GM23338 (cell line): Measurements from ENCODE around the gene PHKG2.

Experiments used
- CREB1 ChIP-seq: fragments of 250-450 bp; sonication (Bioruptor Pico); IDR thresholded peaks from 2 replicates; pipeline ENCODE4 v1.5.0; 2020; ENCODE audit warnings: low read depth, mild to moderate bottlenecking, moderate library complexity
- EZH2 ChIP-seq: fragments of 200-600 bp; sonication (generic); IDR thresholded peaks from one replicate; pipeline ENCODE4 v1.8.0; 2017; ENCODE audit warnings: antibody characterized with exemption, mild to moderate bottlenecking, low read depth; ENCODE audit not compliant: unreplicated experiment
- EZH2phosphoT487 ChIP-seq: fragments of 200-600 bp; sonication (generic); IDR thresholded peaks from one replicate; pipeline ENCODE4 v1.8.1; 2018; ENCODE audit warnings: antibody characterized with exemption; ENCODE audit not compliant: unreplicated experiment
- JUNB ChIP-seq: IDR thresholded peaks from one replicate; pipeline ENCODE4 v1.6.1; 2016; ENCODE audit warnings: antibody characterized with exemption; ENCODE audit not compliant: unreplicated experiment
- NANOG ChIP-seq: IDR thresholded peaks from 2 replicates; pipeline ENCODE4 v1.6.1; 2016; ENCODE audit warnings: antibody characterized with exemption, borderline replicate concordance
- POLR2AphosphoS5 ChIP-seq: IDR thresholded peaks from 2 replicates; pipeline ENCODE4 v1.6.1; 2016; ENCODE audit warnings: antibody characterized with exemption, low read depth
- STAT1 ChIP-seq: IDR thresholded peaks from one replicate; pipeline ENCODE4 v1.6.1; 2016; ENCODE audit warnings: antibody characterized with exemption; ENCODE audit not compliant: unreplicated experiment
- ZNF114 ChIP-seq: fragments of 250-450 bp; sonication (Bioruptor Pico); IDR thresholded peaks from 2 replicates; pipeline ENCODE4 v1.5.0; 2020; ENCODE audit warnings: mild to moderate bottlenecking, moderate library complexity
- TF ChIP-seq, protein P1 (sequence below), 2 experiments: fragments of 200-600 bp in 1 of 2; sonication (generic) in 1 of 2; conservative IDR thresholded peaks; 2 replicates each; pipeline versions ENCODE4 v1.5.1 to v1.6.1; 2016 to 2017; ENCODE audit warnings: antibody characterized with exemption in 2 of 2, low read depth in 2 of 2, mild to moderate bottlenecking in 2 of 2, moderate library complexity in 1 of 2
- TF ChIP-seq, protein P2 (sequence below): IDR thresholded peaks from one replicate; pipeline ENCODE4 v1.6.1; 2018; ENCODE audit warnings: antibody characterized with exemption; ENCODE audit not compliant: unreplicated experiment
- TF ChIP-seq, protein P3 (sequence below): IDR thresholded peaks from 2 replicates; pipeline ENCODE4 v1.6.1; 2016; ENCODE audit warnings: antibody characterized with exemption

DNA sequence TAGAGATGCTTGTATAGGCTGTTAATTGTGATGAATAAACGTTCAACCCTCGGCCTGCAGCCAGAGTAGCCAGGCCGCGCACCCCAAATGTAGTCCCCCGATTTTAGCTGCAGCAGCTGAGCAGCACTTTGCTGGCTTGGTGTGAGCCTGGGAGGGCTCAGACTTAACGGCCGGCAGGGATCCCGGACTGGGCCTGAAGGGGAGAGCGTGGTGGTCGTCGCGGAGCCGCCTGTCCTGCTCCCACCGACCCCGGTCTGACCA, 26.8 kb downstream of the PHKG2 start:
- TF ChIP-seq, protein P1, sequence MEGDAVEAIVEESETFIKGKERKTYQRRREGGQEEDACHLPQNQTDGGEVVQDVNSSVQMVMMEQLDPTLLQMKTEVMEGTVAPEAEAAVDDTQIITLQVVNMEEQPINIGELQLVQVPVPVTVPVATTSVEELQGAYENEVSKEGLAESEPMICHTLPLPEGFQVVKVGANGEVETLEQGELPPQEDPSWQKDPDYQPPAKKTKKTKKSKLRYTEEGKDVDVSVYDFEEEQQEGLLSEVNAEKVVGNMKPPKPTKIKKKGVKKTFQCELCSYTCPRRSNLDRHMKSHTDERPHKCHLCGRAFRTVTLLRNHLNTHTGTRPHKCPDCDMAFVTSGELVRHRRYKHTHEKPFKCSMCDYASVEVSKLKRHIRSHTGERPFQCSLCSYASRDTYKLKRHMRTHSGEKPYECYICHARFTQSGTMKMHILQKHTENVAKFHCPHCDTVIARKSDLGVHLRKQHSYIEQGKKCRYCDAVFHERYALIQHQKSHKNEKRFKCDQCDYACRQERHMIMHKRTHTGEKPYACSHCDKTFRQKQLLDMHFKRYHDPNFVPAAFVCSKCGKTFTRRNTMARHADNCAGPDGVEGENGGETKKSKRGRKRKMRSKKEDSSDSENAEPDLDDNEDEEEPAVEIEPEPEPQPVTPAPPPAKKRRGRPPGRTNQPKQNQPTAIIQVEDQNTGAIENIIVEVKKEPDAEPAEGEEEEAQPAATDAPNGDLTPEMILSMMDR (conservative IDR thresholded peaks at IDR 0.05; ENCODE audit: low read depth in 2 of 2) = no peak
- TF ChIP-seq POLR2AphosphoS5 (no peak), EZH2 (no peak), CREB1 (CRISPR knock-in tag) (no peak), EZH2phosphoT487 (no peak), ZNF114 (no peak), NANOG (no peak), STAT1 (no peak), JUNB (no peak)
- TF ChIP-seq, protein P2, sequence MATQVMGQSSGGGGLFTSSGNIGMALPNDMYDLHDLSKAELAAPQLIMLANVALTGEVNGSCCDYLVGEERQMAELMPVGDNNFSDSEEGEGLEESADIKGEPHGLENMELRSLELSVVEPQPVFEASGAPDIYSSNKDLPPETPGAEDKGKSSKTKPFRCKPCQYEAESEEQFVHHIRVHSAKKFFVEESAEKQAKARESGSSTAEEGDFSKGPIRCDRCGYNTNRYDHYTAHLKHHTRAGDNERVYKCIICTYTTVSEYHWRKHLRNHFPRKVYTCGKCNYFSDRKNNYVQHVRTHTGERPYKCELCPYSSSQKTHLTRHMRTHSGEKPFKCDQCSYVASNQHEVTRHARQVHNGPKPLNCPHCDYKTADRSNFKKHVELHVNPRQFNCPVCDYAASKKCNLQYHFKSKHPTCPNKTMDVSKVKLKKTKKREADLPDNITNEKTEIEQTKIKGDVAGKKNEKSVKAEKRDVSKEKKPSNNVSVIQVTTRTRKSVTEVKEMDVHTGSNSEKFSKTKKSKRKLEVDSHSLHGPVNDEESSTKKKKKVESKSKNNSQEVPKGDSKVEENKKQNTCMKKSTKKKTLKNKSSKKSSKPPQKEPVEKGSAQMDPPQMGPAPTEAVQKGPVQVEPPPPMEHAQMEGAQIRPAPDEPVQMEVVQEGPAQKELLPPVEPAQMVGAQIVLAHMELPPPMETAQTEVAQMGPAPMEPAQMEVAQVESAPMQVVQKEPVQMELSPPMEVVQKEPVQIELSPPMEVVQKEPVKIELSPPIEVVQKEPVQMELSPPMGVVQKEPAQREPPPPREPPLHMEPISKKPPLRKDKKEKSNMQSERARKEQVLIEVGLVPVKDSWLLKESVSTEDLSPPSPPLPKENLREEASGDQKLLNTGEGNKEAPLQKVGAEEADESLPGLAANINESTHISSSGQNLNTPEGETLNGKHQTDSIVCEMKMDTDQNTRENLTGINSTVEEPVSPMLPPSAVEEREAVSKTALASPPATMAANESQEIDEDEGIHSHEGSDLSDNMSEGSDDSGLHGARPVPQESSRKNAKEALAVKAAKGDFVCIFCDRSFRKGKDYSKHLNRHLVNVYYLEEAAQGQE = no peak
- TF ChIP-seq, protein P3, sequence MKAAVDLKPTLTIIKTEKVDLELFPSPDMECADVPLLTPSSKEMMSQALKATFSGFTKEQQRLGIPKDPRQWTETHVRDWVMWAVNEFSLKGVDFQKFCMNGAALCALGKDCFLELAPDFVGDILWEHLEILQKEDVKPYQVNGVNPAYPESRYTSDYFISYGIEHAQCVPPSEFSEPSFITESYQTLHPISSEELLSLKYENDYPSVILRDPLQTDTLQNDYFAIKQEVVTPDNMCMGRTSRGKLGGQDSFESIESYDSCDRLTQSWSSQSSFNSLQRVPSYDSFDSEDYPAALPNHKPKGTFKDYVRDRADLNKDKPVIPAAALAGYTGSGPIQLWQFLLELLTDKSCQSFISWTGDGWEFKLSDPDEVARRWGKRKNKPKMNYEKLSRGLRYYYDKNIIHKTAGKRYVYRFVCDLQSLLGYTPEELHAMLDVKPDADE = no peak
